OCI-LY7 (cell line): ENCODE measurements around the gene DNAJC27. TPM values are rescaled to one million over a fixed set of nuclear protein-coding genes. Genes with fewer than 3 reads are reported as not detected.

Source experiments
- BruUV-seq: library from RNA; stranded (reverse); fragments of 400-500 nt; replicated peaks from 2 replicates; lab custom pipeline; 2021; lab: Mats Ljungman, UMichigan
- CTCF ChIA-PET: fragments of 300-600 bp; sonication (Branson Sonifier 250); formaldehyde crosslinking; loops from one replicate; lab custom pipeline; 2022; ENCODE audit warnings: antibody characterized with exemption; ENCODE audit not compliant: unreplicated experiment; lab: Charles Lee
- POLR2A ChIA-PET: fragments of 300-600 bp; sonication (Branson Sonifier 250); formaldehyde crosslinking; loops from one replicate; lab custom pipeline; 2022; ENCODE audit warnings: antibody characterized with exemption; lab: Charles Lee
- DNase-seq: peaks from one replicate; pipeline ENCODE4 v3.0.0-alpha.2; 2015; ENCODE audit warnings: low spot score
- H2AFZ ChIP-seq: fragments of 200-600 bp; sonication (generic), shearing (Covaris generic); 2 replicates; pipeline ENCODE4 v1.6.1; 2014; ENCODE audit warnings: mild to moderate bottlenecking, antibody characterized with exemption, low read length, moderate library complexity
- H3K27ac ChIP-seq: fragments of 200-600 bp; sonication (generic); 2 replicates; pipeline ENCODE4 v1.5.1; 2014; ENCODE audit warnings: mixed run types, low read depth, mild to moderate bottlenecking, moderate library complexity, low read length, inconsistent platforms; ENCODE audit not compliant: poor library complexity, severe bottlenecking
- H3K36me3 ChIP-seq: fragments of 200-600 bp; sonication (generic); 2 replicates; pipeline ENCODE4 v1.6.1; 2014; ENCODE audit warnings: mild to moderate bottlenecking, antibody characterized with exemption, low read length, moderate library complexity, mixed read lengths; ENCODE audit not compliant: insufficient read depth
- H3K4me1 ChIP-seq: fragments of 200-600 bp; sonication (generic); 2 replicates; pipeline ENCODE4 v1.5.1; 2014; ENCODE audit warnings: mild to moderate bottlenecking, low read length; ENCODE audit not compliant: insufficient read depth, poor library complexity, severe bottlenecking
- H3K4me2 ChIP-seq: fragments of 200-600 bp; sonication (generic); 2 replicates; pipeline ENCODE4 v1.6.1; 2014; ENCODE audit warnings: mild to moderate bottlenecking, low read length
- H3K4me3 ChIP-seq: fragments of 200-600 bp; sonication (generic); 2 replicates; pipeline ENCODE4 v1.5.1; 2014; ENCODE audit warnings: mild to moderate bottlenecking, low read depth, low read length; ENCODE audit not compliant: poor library complexity, severe bottlenecking
- H3K79me2 ChIP-seq: fragments of 200-600 bp; sonication (generic); 2 replicates; pipeline ENCODE4 v1.6.1; 2016; ENCODE audit warnings: low read depth, mild to moderate bottlenecking, low read length, moderate library complexity, mixed read lengths; ENCODE audit not compliant: insufficient read depth
- H3K9me2 ChIP-seq: fragments of 200-600 bp; sonication (generic); 2 replicates; pipeline ENCODE4 v1.6.1; 2016; ENCODE audit warnings: mild to moderate bottlenecking, low read length, mixed read lengths; ENCODE audit not compliant: insufficient read depth
- H3K9me3 ChIP-seq: fragments of 200-600 bp; sonication (generic); 2 replicates; pipeline ENCODE4 v1.6.1; 2014; ENCODE audit warnings: mild to moderate bottlenecking, mixed run types, low read length, mixed read lengths
- H4K20me1 ChIP-seq: fragments of 200-600 bp; sonication (generic); 2 replicates; pipeline ENCODE4 v1.6.1; 2014; ENCODE audit warnings: mild to moderate bottlenecking, antibody characterized with exemption, low read length, moderate library complexity, mixed read lengths; ENCODE audit not compliant: insufficient read depth
- EZH2phosphoT487 ChIP-seq: fragments of 200-600 bp; sonication (generic); IDR thresholded peaks from 2 replicates; pipeline ENCODE4 v1.6.1; 2018; ENCODE audit warnings: low read depth, borderline replicate concordance, mild to moderate bottlenecking, mixed run types, antibody characterized with exemption, low read length, moderate library complexity, mixed read lengths
- intact Hi-C: fragments of 100-400 bp; cut with micrococcal nuclease; formaldehyde crosslinking; loops from one replicate; pipeline ENCODE4 v1.10.0; 2022; ENCODE audit not compliant: unreplicated experiment
- total RNA-seq, 2 experiments: library from RNA; depleted of rRNA in 1 of 2; stranded (reverse); fragments of >200 nt in 1 of 2; shearing (Covaris generic) in 1 of 2; gene quantifications; 2 replicates each; pipeline ENCODE4 v1.2.3, GENCODE V29; 2014 to 2022
- TF ChIP-seq, protein P1 (sequence below): fragments of 200-600 bp; sonication (generic); conservative IDR thresholded peaks from 2 replicates; pipeline ENCODE4 v1.5.1; 2014; ENCODE audit warnings: mild to moderate bottlenecking, antibody characterized with exemption, low read length, moderate library complexity, mixed read lengths

DNAJC27 gene
- total RNA-seq, 2 experiments from 2014 or later: 3.6 to 6.6 TPM

DNA sequence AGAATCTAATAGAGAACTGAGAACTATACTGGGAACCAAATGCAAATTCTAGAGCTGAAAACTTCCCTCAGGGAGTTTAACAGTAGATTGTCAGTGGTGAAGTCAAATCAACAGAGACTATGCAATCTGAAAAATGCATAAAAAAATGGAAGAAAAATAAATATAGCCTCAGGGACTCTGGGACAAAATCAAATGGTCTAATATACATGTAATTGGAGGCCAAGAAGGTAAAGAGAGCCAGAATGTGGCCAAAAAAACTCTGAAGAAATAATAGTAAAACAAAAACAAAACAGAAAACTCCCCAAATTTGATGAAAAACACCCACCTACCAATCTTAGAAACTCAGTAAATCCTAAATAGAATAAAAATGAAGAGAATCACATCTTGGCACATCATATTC, 16.5 kb downstream of the DNAJC27 start:
- Histone ChIP-seq H2AFZ (no peak overlapping the region), H3K36me3 (peaks cover 94% of the 10 kb centered on the region), H3K9me2 (no peaks in the 10 kb centered on the region), H3K9me3 (peaks cover 16% of the 10 kb centered on the region), H3K4me2 (no peak overlapping the region), H3K27ac (no peak overlapping the region), H3K79me2 (no peaks in the 10 kb centered on the region), H3K4me1 (no peaks in the 10 kb centered on the region), H4K20me1 (no peaks in the 10 kb centered on the region), H3K4me3 (no peak overlapping the region)
- DNase-seq: no peak
- no TSS peak for BruUV-seq
- POLR2A ChIA-PET: interaction anchor here (1.1 kb wide), 1 partner anchor 15 kb away, joined by 3 read pairs; no protein-coding TSS in a partner anchor
- intact Hi-C loops: no loop called here
- TF ChIP-seq, protein P1, sequence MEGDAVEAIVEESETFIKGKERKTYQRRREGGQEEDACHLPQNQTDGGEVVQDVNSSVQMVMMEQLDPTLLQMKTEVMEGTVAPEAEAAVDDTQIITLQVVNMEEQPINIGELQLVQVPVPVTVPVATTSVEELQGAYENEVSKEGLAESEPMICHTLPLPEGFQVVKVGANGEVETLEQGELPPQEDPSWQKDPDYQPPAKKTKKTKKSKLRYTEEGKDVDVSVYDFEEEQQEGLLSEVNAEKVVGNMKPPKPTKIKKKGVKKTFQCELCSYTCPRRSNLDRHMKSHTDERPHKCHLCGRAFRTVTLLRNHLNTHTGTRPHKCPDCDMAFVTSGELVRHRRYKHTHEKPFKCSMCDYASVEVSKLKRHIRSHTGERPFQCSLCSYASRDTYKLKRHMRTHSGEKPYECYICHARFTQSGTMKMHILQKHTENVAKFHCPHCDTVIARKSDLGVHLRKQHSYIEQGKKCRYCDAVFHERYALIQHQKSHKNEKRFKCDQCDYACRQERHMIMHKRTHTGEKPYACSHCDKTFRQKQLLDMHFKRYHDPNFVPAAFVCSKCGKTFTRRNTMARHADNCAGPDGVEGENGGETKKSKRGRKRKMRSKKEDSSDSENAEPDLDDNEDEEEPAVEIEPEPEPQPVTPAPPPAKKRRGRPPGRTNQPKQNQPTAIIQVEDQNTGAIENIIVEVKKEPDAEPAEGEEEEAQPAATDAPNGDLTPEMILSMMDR: no peak
- no peak for TF ChIP-seq EZH2phosphoT487
- CTCF ChIA-PET: no interaction called here

DNA sequence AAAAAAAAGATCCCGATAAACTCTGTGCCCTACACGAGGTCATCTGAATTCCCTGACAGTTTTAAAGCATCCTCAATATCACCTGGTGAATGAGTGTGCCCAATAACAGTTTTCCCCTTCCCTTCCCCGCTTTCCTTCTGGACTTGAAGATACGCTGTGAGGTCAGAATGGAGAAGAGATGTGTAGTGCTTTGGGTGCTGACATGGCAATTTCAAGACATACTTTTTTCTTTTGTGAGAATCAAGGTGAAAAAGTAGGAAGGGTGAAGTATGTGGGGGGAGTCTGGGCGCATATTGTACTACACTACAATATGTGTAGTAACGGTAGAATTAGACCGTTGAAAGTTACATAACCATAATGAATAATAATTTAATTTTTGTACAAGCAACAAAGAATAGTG, 21.7 kb downstream of the DNAJC27 start:
- no peak for DNase-seq
- CTCF ChIA-PET: no interaction called here
- no TSS peak for BruUV-seq
- Histone ChIP-seq H3K4me2 (no peak overlapping the region), H3K36me3 (peaks cover 79% of the 10 kb centered on the region), H4K20me1 (no peaks in the 10 kb centered on the region), H3K9me2 (no peaks in the 10 kb centered on the region), H3K27ac (no peak overlapping the region), H3K9me3 (peaks cover 5% of the 10 kb centered on the region), H3K4me3 (no peak overlapping the region), H2AFZ (no peak overlapping the region), H3K79me2 (no peaks in the 10 kb centered on the region), H3K4me1 (no peaks in the 10 kb centered on the region)
- POLR2A ChIA-PET: no interaction called here
- intact Hi-C loops: no loop called here
- no peak for TF ChIP-seq EZH2phosphoT487
- TF ChIP-seq, protein P1: no peak

- no peak for TF ChIP-seq EZH2phosphoT487
- TF ChIP-seq, protein P1: no peak
- Histone ChIP-seq H3K27ac (no peak overlapping the region), H3K79me2 (no peaks in the 10 kb centered on the region), H3K4me3 (no peak overlapping the region), H3K4me2 (no peak overlapping the region), H4K20me1 (no peaks in the 10 kb centered on the region), H3K36me3 (peaks cover 64% of the 10 kb centered on the region), H2AFZ (no peak overlapping the region), H3K4me1 (no peaks in the 10 kb centered on the region), H3K9me3 (no peaks in the 10 kb centered on the region), H3K9me2 (no peaks in the 10 kb centered on the region)
- DNase-seq: no peak
- intact Hi-C loops: no loop called here
- ChIA-PET POLR2A (interaction anchor here (0.6 to 1.1 kb wide), 2 partner anchors 9 to 11 kb away, joined by 3 read pairs; no protein-coding TSS in a partner anchor), CTCF (no interaction called here)
- no TSS peak for BruUV-seq
Measured at GRCh38 chr2:24948506-24948905, 23.2 kb downstream of the DNAJC27 start.
